ENCODE results near the gene FAM83C.

Gene FAM83C

GRCh38 chr20:35292504-35293285, 470 bp upstream of the FAM83C start:
- H3K4me3 ChIP-seq (ENCODE audit: low read length) = no peak overlapping the region
- DNase-seq (ENCODE audit: low read depth) = no peak
- TF ChIP-seq CTCF (conservative IDR thresholded peaks at IDR 0.05; ENCODE audit: low read depth, low read length) = no peak

- no peak for DNase-seq (ENCODE audit: low read depth)
- no peak overlapping the region for H3K4me3 ChIP-seq (ENCODE audit: low read length)
- TF ChIP-seq CTCF (conservative IDR thresholded peaks at IDR 0.05; ENCODE audit: low read depth, low read length) = no peak
These were observed 1.3 kb downstream of the FAM83C start for GRCh38 chr20:35290887-35291417.

GRCh38 chr20:35290186-35290886, 1.9 kb downstream of the FAM83C start:
- DNase-seq (ENCODE audit: low read depth) = no peak
- TF ChIP-seq CTCF (conservative IDR thresholded peaks at IDR 0.05; ENCODE audit: low read depth, low read length) = no peak
- no peak overlapping the region for H3K4me3 ChIP-seq (ENCODE audit: low read length)

GRCh38 chr20:35288325-35289060, 3.7 kb downstream of the FAM83C start:
- no peak for TF ChIP-seq CTCF (conservative IDR thresholded peaks at IDR 0.05; ENCODE audit: low read depth, low read length)

GRCh38 chr20:35287509-35288324, 4.5 kb downstream of the FAM83C start:
- TF ChIP-seq CTCF (conservative IDR thresholded peaks at IDR 0.05; ENCODE audit: low read depth, low read length) = no peak
- no peak for DNase-seq (ENCODE audit: low read depth)
- no peak overlapping the region for H3K4me3 ChIP-seq (ENCODE audit: low read length)

More at GRCh38 chr20:35288325-35289060, 3.7 kb downstream of the FAM83C start:
- no peak overlapping the region for H3K4me3 ChIP-seq (ENCODE audit: low read length)
- DNase-seq (ENCODE audit: low read depth) = no peak

GRCh38 chr20:35286899-35287508, 5.2 kb downstream of the FAM83C start:
- H3K4me3 ChIP-seq (ENCODE audit: low read length) = no peak overlapping the region
- no peak for TF ChIP-seq CTCF (conservative IDR thresholded peaks at IDR 0.05; ENCODE audit: low read depth, low read length)
- DNase-seq (ENCODE audit: low read depth) = no peak
